ENCODE results near the gene TRMO.

Gene TRMO

GRCh38 chr9:97962575-97962974 is 40.3 kb upstream of the TRMO start:
- no peak for TF ChIP-seq PRDM4 (tag by site-specific recombination; IDR thresholded peaks at IDR 0.05)
- no peak for TF ChIP-seq ZNF76 (tag by site-specific recombination; IDR thresholded peaks at IDR 0.05; ENCODE audit: borderline replicate concordance, low read depth)
- TF ChIP-seq ZNF785 (tag by site-specific recombination; IDR thresholded peaks at IDR 0.05), result no peak
- TF ChIP-seq KLF7 (tag by site-specific recombination; IDR thresholded peaks at IDR 0.05; ENCODE audit: borderline replicate concordance), result no peak
- no peak for TF ChIP-seq ZSCAN16 (tag by site-specific recombination; IDR thresholded peaks at IDR 0.05)
- no peak for TF ChIP-seq ZNF670 (tag by site-specific recombination; IDR thresholded peaks at IDR 0.05; ENCODE audit: low read depth)
- no peak for TF ChIP-seq HOXC10 (CRISPR knock-in tag; IDR thresholded peaks at IDR 0.05)
- TF ChIP-seq ZNF549 (tag by site-specific recombination; IDR thresholded peaks at IDR 0.05), result no peak
- ChIA-PET CTCF (interaction anchor here (2.1 kb wide), 1 partner anchor 39 kb away, joined by 9 read pairs; no protein-coding TSS in a partner anchor), POLR2A (no interaction called here)
- H3K4me1 ChIP-seq (ENCODE audit: control insufficient read depth, insufficient read depth, low read length), result no peaks in the 10 kb centered on the region
- no peaks in the 10 kb centered on the region for H3K36me3 ChIP-seq (ENCODE audit: control insufficient read depth in 2 of 2, insufficient read depth in 1 of 2, low read length in 2 of 2)
- H3K27ac ChIP-seq (ENCODE audit: extremely low read depth, low read depth, low read length), result no peak overlapping the region
- no peaks in the 10 kb centered on the region for H3K9me3 ChIP-seq (ENCODE audit: control insufficient read depth, insufficient read depth, low read depth, low read length)
- H3K4me3 ChIP-seq (ENCODE audit: low read depth, low read length), result no peak overlapping the region

GRCh38 chr9:97962136-97962535 is 39.8 kb upstream of the TRMO start:
- no peaks in the 10 kb centered on the region for H3K9me3 ChIP-seq (ENCODE audit: control insufficient read depth, insufficient read depth, low read depth, low read length)
- ChIA-PET POLR2A (no interaction called here), CTCF (interaction anchor here (0.6 to 2.1 kb wide), 2 partner anchors 38 to 575 kb away, joined by 3 to 9 read pairs; no protein-coding TSS in a partner anchor)
- no peaks in the 10 kb centered on the region for H3K36me3 ChIP-seq (ENCODE audit: control insufficient read depth in 2 of 2, insufficient read depth in 1 of 2, low read length in 2 of 2)
- H3K27ac ChIP-seq (ENCODE audit: extremely low read depth, low read depth, low read length), result no peak overlapping the region
- H3K4me3 ChIP-seq (ENCODE audit: low read depth, low read length), result no peak overlapping the region
- H3K4me1 ChIP-seq (ENCODE audit: control insufficient read depth, insufficient read depth, low read length), result no peaks in the 10 kb centered on the region
- no peak for TF ChIP-seq ZNF16 (tag by site-specific recombination; IDR thresholded peaks at IDR 0.05; ENCODE audit: low read depth)
- no peak for TF ChIP-seq ZNF544 (tag by site-specific recombination; IDR thresholded peaks at IDR 0.05)
- TF ChIP-seq HOXA7 (CRISPR knock-in tag; IDR thresholded peaks at IDR 0.05; ENCODE audit: borderline replicate concordance), result no peak
- no peak for TF ChIP-seq ZNF398 (tag by site-specific recombination; IDR thresholded peaks at IDR 0.05)
- no peak for TF ChIP-seq ZNF558 (tag by site-specific recombination; IDR thresholded peaks at IDR 0.05)
- TF ChIP-seq ZNF585B (tag by site-specific recombination; IDR thresholded peaks at IDR 0.05), result no peak

GRCh38 chr9:97961361-97961760 is 39.1 kb upstream of the TRMO start:
- Histone ChIP-seq H3K27ac (ENCODE audit: extremely low read depth, low read depth, low read length) (no peak overlapping the region), H3K36me3 (ENCODE audit: control insufficient read depth in 2 of 2, insufficient read depth in 1 of 2, low read length in 2 of 2) (no peaks in the 10 kb centered on the region), H3K4me3 (ENCODE audit: low read depth, low read length) (no peak overlapping the region), H3K9me3 (ENCODE audit: control insufficient read depth, insufficient read depth, low read depth, low read length) (no peaks in the 10 kb centered on the region), H3K4me1 (ENCODE audit: control insufficient read depth, insufficient read depth, low read length) (no peaks in the 10 kb centered on the region)
- TF ChIP-seq ZNF221 (tag by site-specific recombination; IDR thresholded peaks at IDR 0.05; ENCODE audit: borderline replicate concordance), result no peak
- TF ChIP-seq ZNF155 (tag by site-specific recombination; IDR thresholded peaks at IDR 0.05), result no peak
- TF ChIP-seq KLF10 (tag by site-specific recombination; IDR thresholded peaks at IDR 0.05), result no peak
- no peak for TF ChIP-seq ZNF133 (tag by site-specific recombination; IDR thresholded peaks at IDR 0.05)
- TF ChIP-seq TSHZ1 (tag by site-specific recombination; IDR thresholded peaks at IDR 0.05; ENCODE audit: borderline replicate concordance), result no peak
- no peak for TF ChIP-seq ZBTB6 (tag by site-specific recombination; IDR thresholded peaks at IDR 0.05)
- no peak for TF ChIP-seq ZNF223 (tag by site-specific recombination; IDR thresholded peaks at IDR 0.05)
- no peak for TF ChIP-seq ZSCAN16 (tag by site-specific recombination; IDR thresholded peaks at IDR 0.05)
- ChIA-PET CTCF (interaction anchor here (0.6 to 2.1 kb wide), 5 partner anchors 38 to 576 kb away, joined by 3 to 9 read pairs (median 3); no protein-coding TSS in a partner anchor), POLR2A (no interaction called here)

All from HEK293 (cell line).